HTR-8/SVneo (cell line): ENCODE measurements around the gene NEURL1B.

Source experiments
- DNase-seq: peaks from one replicate; pipeline ENCODE4 v3.0.0; 2011; ENCODE audit warnings: low spot score, mixed read lengths; ENCODE audit not compliant: insufficient read length
- FAIRE-seq: peaks from 2 replicates; lab custom pipeline; 2011; peaks lifted over from hg19 to GRCh38; lab: Jason Lieb, UNC

NEURL1B gene

GRCh38 chr5:172632346-172633092, 8.5 kb upstream of the NEURL1B start:
- DNase-seq (no peak), FAIRE-seq (no peak)

GRCh38 chr5:172633403-172633970, 7.6 kb upstream of the NEURL1B start:
- DNase-seq (no peak), FAIRE-seq (no peak)

GRCh38 chr5:172634106-172634899, 6.8 kb upstream of the NEURL1B start:
- DNase-seq = no peak
- FAIRE-seq = no peak

GRCh38 chr5:172635038-172635437, 6.0 kb upstream of the NEURL1B start:
- FAIRE-seq (no peak), DNase-seq (no peak)

GRCh38 chr5:172636279-172637050, 4.6 kb upstream of the NEURL1B start:
- FAIRE-seq (no peak), DNase-seq (no peak)

- no peak for FAIRE-seq
- DNase-seq = peak; percentile 58
Measured at GRCh38 chr5:172637110-172637580, 3.9 kb upstream of the NEURL1B start.

GRCh38 chr5:172637740-172638139, 3.3 kb upstream of the NEURL1B start:
- FAIRE-seq = no peak
- DNase-seq = no peak

GRCh38 chr5:172638209-172638768, 2.8 kb upstream of the NEURL1B start:
- no peak for DNase-seq
- FAIRE-seq = no peak

GRCh38 chr5:172640139-172640538, 924 bp upstream of the NEURL1B start:
- FAIRE-seq = no peak
- no peak for DNase-seq

- FAIRE-seq = no peak
- DNase-seq = peak; percentile 50
Measured at GRCh38 chr5:172641359-172642050, 442 bp downstream of the NEURL1B start.

- DNase-seq (no peak), FAIRE-seq (no peak)
Measured at GRCh38 chr5:172642051-172642409, 967 bp downstream of the NEURL1B start.

GRCh38 chr5:172642486-172642885, 1.4 kb downstream of the NEURL1B start:
- DNase-seq (no peak), FAIRE-seq (no peak)

- FAIRE-seq (no peak), DNase-seq (no peak)
Measured at GRCh38 chr5:172642926-172643871, 2.1 kb downstream of the NEURL1B start.

- no peak for FAIRE-seq
- DNase-seq = no peak
Measured at GRCh38 chr5:172644266-172644665, 3.2 kb downstream of the NEURL1B start.

- FAIRE-seq = no peak
Measured at GRCh38 chr5:172644711-172645110, 3.6 kb downstream of the NEURL1B start.

GRCh38 chr5:172645271-172646055, 4.4 kb downstream of the NEURL1B start:
- DNase-seq (no peak), FAIRE-seq (no peak)

More at GRCh38 chr5:172644711-172645110, 3.6 kb downstream of the NEURL1B start:
- no peak for DNase-seq

GRCh38 chr5:172646716-172647285, 5.7 kb downstream of the NEURL1B start:
- DNase-seq (no peak), FAIRE-seq (no peak)
